Lower leg skin (tissue), 4 donors: Measurements from ENCODE around the gene IPO9. TPM values are rescaled to one million over a fixed set of nuclear protein-coding genes. Genes with fewer than 3 reads are reported as not detected.

Source experiments
- DNase-seq, 2 donors: peaks; one replicate each; pipeline ENCODE4 v3.0.0-alpha.2; 2019; ENCODE audit warnings: low spot score in 2 of 2
- H3K4me3 ChIP-seq: fragments of 200-600 bp; sonication (generic); 2 replicates; pipeline ENCODE4 v1.5.1; 2017; ENCODE audit warnings: mild to moderate bottlenecking, low read depth; ENCODE audit not compliant: poor library complexity, severe bottlenecking
- POLR2A ChIP-seq, 2 donors: fragments of 450-650 bp; IDR thresholded peaks; one replicate each; pipeline ENCODE4 v1.6.1; 2016 to 2017; ENCODE audit warnings: antibody characterized with exemption in 2 of 2, mild to moderate bottlenecking in 1 of 2, moderate library complexity in 1 of 2
- WGBS, 2 donors: methylation state at CpG; one replicate each; pipeline ENCODE4 v1.1.5; 2018; 5-methylcytosine and 5-hydroxymethylcytosine counted together
- intact Hi-C: fragments of 100-400 bp; cut with DNase I; formaldehyde crosslinking; loops from one replicate; pipeline ENCODE4 v1.15.0; 2023; ENCODE audit warnings: low total_unique reads
- total RNA-seq, 4 donors: library from RNA; depleted of rRNA; stranded (reverse); fragments of >200 nt; gene quantifications; one replicate each; pipeline ENCODE4 v1.1.0, GENCODE V29; 2016
- TF ChIP-seq, protein P1 (sequence below), 3 donors: fragments of 450-650 bp; IDR thresholded peaks; one replicate each; pipeline ENCODE4 v1.5.1; 2016; ENCODE audit warnings: antibody characterized with exemption in 3 of 3, mild to moderate bottlenecking in 3 of 3, moderate library complexity in 2 of 3

Gene IPO9
- total RNA-seq, 4 donors from 2014 or later = 12.1 to 16.3 (median 15.4) TPM

GRCh38 chr1:201890806-201891450 is 62.0 kb downstream of the IPO9 start:
- intact Hi-C loops = loop anchor here (5.0 kb wide), 1 partner anchor 81 kb away; no protein-coding TSS in a partner anchor
- TF ChIP-seq POLR2A (IDR thresholded peaks at IDR 0.05) = no peak
- H3K4me3 ChIP-seq = no peak overlapping the region
- 79 to 87% methylated on average over 3 of the region's 3 CpGs for WGBS, 2 donors
- no peak for DNase-seq

GRCh38 chr1:201891451-201892045 is 62.6 kb downstream of the IPO9 start:
- TF ChIP-seq, protein P1, sequence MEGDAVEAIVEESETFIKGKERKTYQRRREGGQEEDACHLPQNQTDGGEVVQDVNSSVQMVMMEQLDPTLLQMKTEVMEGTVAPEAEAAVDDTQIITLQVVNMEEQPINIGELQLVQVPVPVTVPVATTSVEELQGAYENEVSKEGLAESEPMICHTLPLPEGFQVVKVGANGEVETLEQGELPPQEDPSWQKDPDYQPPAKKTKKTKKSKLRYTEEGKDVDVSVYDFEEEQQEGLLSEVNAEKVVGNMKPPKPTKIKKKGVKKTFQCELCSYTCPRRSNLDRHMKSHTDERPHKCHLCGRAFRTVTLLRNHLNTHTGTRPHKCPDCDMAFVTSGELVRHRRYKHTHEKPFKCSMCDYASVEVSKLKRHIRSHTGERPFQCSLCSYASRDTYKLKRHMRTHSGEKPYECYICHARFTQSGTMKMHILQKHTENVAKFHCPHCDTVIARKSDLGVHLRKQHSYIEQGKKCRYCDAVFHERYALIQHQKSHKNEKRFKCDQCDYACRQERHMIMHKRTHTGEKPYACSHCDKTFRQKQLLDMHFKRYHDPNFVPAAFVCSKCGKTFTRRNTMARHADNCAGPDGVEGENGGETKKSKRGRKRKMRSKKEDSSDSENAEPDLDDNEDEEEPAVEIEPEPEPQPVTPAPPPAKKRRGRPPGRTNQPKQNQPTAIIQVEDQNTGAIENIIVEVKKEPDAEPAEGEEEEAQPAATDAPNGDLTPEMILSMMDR (IDR thresholded peaks at IDR 0.05) = no peak
- no peak for TF ChIP-seq POLR2A (IDR thresholded peaks at IDR 0.05)
- no peak for DNase-seq
- WGBS, 2 donors = 91 to 92% methylated on average over 5 of the region's 5 CpGs
- H3K4me3 ChIP-seq = no peak overlapping the region
- intact Hi-C loops = loop anchor here (5.0 kb wide), 1 partner anchor 81 kb away; no protein-coding TSS in a partner anchor

GRCh38 chr1:201892211-201892610 is 63.3 kb downstream of the IPO9 start:
- no peak for DNase-seq
- WGBS, 2 donors = 86 to 87% methylated on average over 6 of the region's 6 CpGs
- TF ChIP-seq, protein P1 (IDR thresholded peaks at IDR 0.05) = no peak
- no peak for TF ChIP-seq POLR2A (IDR thresholded peaks at IDR 0.05)
- no peak overlapping the region for H3K4me3 ChIP-seq
- intact Hi-C loops = loop anchor here (5.0 kb wide), 1 partner anchor 80 kb away; no protein-coding TSS in a partner anchor

- no peak overlapping the region for H3K4me3 ChIP-seq
- intact Hi-C loops = loop anchor here (5.0 kb wide), 1 partner anchor 79 kb away; no protein-coding TSS in a partner anchor
- DNase-seq = no peak
- TF ChIP-seq, protein P1 (IDR thresholded peaks at IDR 0.05) = no peak
- TF ChIP-seq POLR2A (IDR thresholded peaks at IDR 0.05) = no peak
- 65 to 75% methylated on average over 3 of the region's 3 CpGs for WGBS, 2 donors
Observed at GRCh38 chr1:201893431-201893830, 64.5 kb downstream of the IPO9 start.

DNA sequence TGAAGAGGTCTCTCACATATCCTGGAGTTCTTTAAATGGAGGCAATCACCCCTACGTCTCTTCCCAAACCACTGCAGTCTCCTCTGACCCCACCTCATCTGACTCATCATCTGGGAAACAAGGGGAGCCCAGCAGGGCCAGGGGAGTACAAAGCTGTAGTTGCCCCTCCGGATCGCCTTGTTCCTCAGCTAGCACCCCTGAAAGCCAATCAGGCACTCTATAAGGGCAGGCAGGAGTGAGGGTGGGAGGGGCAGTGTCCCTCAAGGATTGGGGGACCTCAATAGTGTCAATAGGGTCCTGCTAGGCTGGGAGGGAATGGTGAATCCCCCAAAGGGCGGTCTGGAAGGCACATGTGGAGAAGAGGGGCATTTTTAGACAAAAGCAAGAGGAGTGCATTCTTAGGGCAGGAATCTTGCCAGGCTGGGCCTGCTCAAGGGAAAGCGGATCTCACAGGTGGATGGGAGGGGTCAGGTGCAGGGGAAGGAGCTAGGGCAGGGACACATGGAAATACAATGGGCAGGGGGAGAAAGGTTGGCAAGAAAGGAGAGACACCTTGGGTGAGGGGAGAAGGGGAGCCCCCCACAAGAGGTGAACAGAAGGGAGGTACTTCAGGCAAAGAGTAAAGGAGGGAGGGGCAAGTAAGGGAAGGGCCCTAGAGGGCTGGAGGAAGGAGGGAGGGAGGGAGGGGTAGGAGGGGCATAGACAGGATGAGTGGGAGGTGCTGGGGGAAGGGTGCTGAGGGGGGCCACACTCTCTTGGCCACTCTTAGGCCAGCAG is 65.6 kb downstream of the IPO9 start:
- DNase-seq = no peak
- intact Hi-C loops = loop anchor here (5.0 kb wide), 1 partner anchor 78 kb away; no protein-coding TSS in a partner anchor

More for the DNA sequence above, 65.6 kb downstream of the IPO9 start:
- TF ChIP-seq, protein P1 (IDR thresholded peaks at IDR 0.05) = no peak
- no peak for TF ChIP-seq POLR2A (IDR thresholded peaks at IDR 0.05)
- H3K4me3 ChIP-seq = no peak overlapping the region
- WGBS, 2 donors = 79 to 81% methylated on average over 5 of the region's 5 CpGs
